GM23248 (cell line): ENCODE measurements around the gene EFCAB6. TPM values are rescaled to one million over a fixed set of nuclear protein-coding genes. Genes with fewer than 3 reads are reported as not detected.

Experiments
- DNase-seq: peaks from one replicate; pipeline ENCODE4 v3.0.0-alpha.2; 2015
- H2AFZ ChIP-seq: fragments of 200-600 bp; sonication (generic); 2 replicates; pipeline ENCODE4 v1.6.1; 2016; ENCODE audit warnings: antibody characterized with exemption
- H3F3A ChIP-seq: fragments of 200-600 bp; sonication (generic); 2 replicates; pipeline ENCODE4 v1.6.1; 2016; ENCODE audit warnings: mild to moderate bottlenecking, antibody characterized with exemption, mixed run types; ENCODE audit not compliant: insufficient read depth
- H3K27ac ChIP-seq: fragments of 200-600 bp; sonication (generic); 2 replicates; pipeline ENCODE4 v1.5.1; 2016; ENCODE audit warnings: mild to moderate bottlenecking
- H3K27me3 ChIP-seq: fragments of 200-600 bp; sonication (generic); replicated peaks from 2 replicates; pipeline ENCODE4 v1.6.1; 2016; ENCODE audit warnings: mild to moderate bottlenecking; ENCODE audit not compliant: insufficient read depth
- H3K36me3 ChIP-seq: fragments of 200-600 bp; sonication (generic); 2 replicates; pipeline ENCODE4 v1.6.1; 2016; ENCODE audit warnings: low read depth, mild to moderate bottlenecking
- H3K4me1 ChIP-seq: fragments of 200-600 bp; sonication (generic); 2 replicates; pipeline ENCODE4 v1.6.1; 2016; ENCODE audit warnings: mild to moderate bottlenecking; ENCODE audit not compliant: insufficient read depth
- H3K4me2 ChIP-seq: fragments of 200-600 bp; sonication (generic); one replicate; pipeline ENCODE4 v1.6.1; 2016; ENCODE audit warnings: mild to moderate bottlenecking; ENCODE audit not compliant: unreplicated experiment
- H3K4me3 ChIP-seq: fragments of 200-600 bp; sonication (generic); 2 replicates; pipeline ENCODE4 v1.5.1; 2016; ENCODE audit warnings: mild to moderate bottlenecking
- H3K79me2 ChIP-seq: fragments of 200-600 bp; sonication (generic); 2 replicates; pipeline ENCODE4 v1.6.1; 2016; ENCODE audit warnings: mild to moderate bottlenecking; ENCODE audit not compliant: insufficient read depth
- H3K9ac ChIP-seq: fragments of 200-600 bp; sonication (generic); 2 replicates; pipeline ENCODE4 v1.6.1; 2016; ENCODE audit warnings: mild to moderate bottlenecking
- H3K9me2 ChIP-seq: fragments of 200-600 bp; sonication (generic); 2 replicates; pipeline ENCODE4 v1.6.1; 2016; ENCODE audit warnings: mixed run types, mild to moderate bottlenecking, moderate library complexity; ENCODE audit not compliant: insufficient read depth
- H3K9me3 ChIP-seq: fragments of 200-600 bp; sonication (generic); one replicate; pipeline ENCODE4 v1.6.1; 2017; ENCODE audit warnings: low read depth
- H4K20me1 ChIP-seq: fragments of 200-600 bp; sonication (generic); 2 replicates; pipeline ENCODE4 v1.6.0; 2016; ENCODE audit not compliant: insufficient read depth
- EZH2 ChIP-seq: fragments of 200-600 bp; sonication (generic); IDR thresholded peaks from 2 replicates; pipeline ENCODE4 v1.6.1; 2018; ENCODE audit warnings: antibody characterized with exemption, mild to moderate bottlenecking; ENCODE audit not compliant: insufficient read depth, poor library complexity, severe bottlenecking
- EZH2phosphoT487 ChIP-seq: fragments of 200-600 bp; sonication (generic); IDR thresholded peaks from 2 replicates; pipeline ENCODE4 v1.6.1; 2018; ENCODE audit warnings: antibody characterized with exemption, moderate library complexity, mild to moderate bottlenecking, low read depth; ENCODE audit not compliant: insufficient read depth
- WGBS, 2 experiments: methylation state at CpG; one replicate each; pipeline ENCODE4 v1.1.6; 2015 to 2017; ENCODE audit warnings: low lambda C conversion rate in 2 of 2, low coverage in 1 of 2; ENCODE audit errors: missing lambda C conversion rate in 2 of 2; 5-methylcytosine and 5-hydroxymethylcytosine counted together
- in situ Hi-C: fragments of 300-500 bp; cut with MboI; formaldehyde crosslinking; loops from 2 replicates; pipeline ENCODE4 v1.15.0; 2020
- polyA plus RNA-seq: library from polyadenylated mRNA; unstranded; fragments of >200 nt; fragmentation: Nextera tagmentation; extraction: Ambion mirVana; gene quantifications from 2 replicates; pipeline ENCODE4 v1.2.1, GENCODE V29; 2016
- total RNA-seq: library from RNA; depleted of rRNA; stranded (reverse); fragments of >200 nt; shearing (Covaris generic); gene quantifications from 2 replicates; pipeline ENCODE4 v1.2.3, GENCODE V29; 2014

Gene EFCAB6
- total and polyA plus RNA-seq, 2 experiments from 2014 or later = 1.5 to 2.1 TPM

GRCh38 chr22:43550024-43550620 lies 262.0 kb downstream of the EFCAB6 start:
- TF ChIP-seq EZH2 (no peak), EZH2phosphoT487 (no peak)

GRCh38 chr22:43546186-43546585 lies 265.9 kb downstream of the EFCAB6 start:
- TF ChIP-seq EZH2phosphoT487 (no peak), EZH2 (no peak)
- 53 to 58% methylated on average over 5 of the region's 5 CpGs for WGBS, 2 experiments
- in situ Hi-C loops = no loop called here

More at GRCh38 chr22:43550024-43550620, 262.0 kb downstream of the EFCAB6 start:
- no peak for DNase-seq
- in situ Hi-C loops = no loop called here
- H3K9ac ChIP-seq = no peak overlapping the region
- H2AFZ ChIP-seq = no peak overlapping the region
- H3K4me3 ChIP-seq = no peak overlapping the region
- no peaks in the 10 kb centered on the region for H3K9me3 ChIP-seq
- no peaks in the 10 kb centered on the region for H3K79me2 ChIP-seq
- no peak overlapping the region for H3K27ac ChIP-seq
- H3K4me2 ChIP-seq = no peak overlapping the region
- H3F3A ChIP-seq = no peaks in the 10 kb centered on the region
- WGBS, 2 experiments = 45 to 57% methylated on average over 14 of the region's 14 CpGs
- no peaks in the 10 kb centered on the region for H3K4me1 ChIP-seq
- no peaks in the 10 kb centered on the region for H3K36me3 ChIP-seq
- H4K20me1 ChIP-seq = no peaks in the 10 kb centered on the region
- no peaks in the 10 kb centered on the region for H3K27me3 ChIP-seq
- H3K9me2 ChIP-seq = no peaks in the 10 kb centered on the region

GRCh38 chr22:43544289-43544673 lies 267.8 kb downstream of the EFCAB6 start:
- WGBS, 2 experiments = 15 to 24% methylated on average over 4 of the region's 4 CpGs
- H3K36me3 ChIP-seq = no peaks in the 10 kb centered on the region
- TF ChIP-seq EZH2phosphoT487 = no peak
- TF ChIP-seq EZH2 = no peak
- H4K20me1 ChIP-seq = no peaks in the 10 kb centered on the region
- H3K79me2 ChIP-seq = no peaks in the 10 kb centered on the region
- no peak overlapping the region for H3K27ac ChIP-seq
- no peak overlapping the region for H3K4me3 ChIP-seq
- H3K27me3 ChIP-seq = no peaks in the 10 kb centered on the region
- H3K9me3 ChIP-seq = no peaks in the 10 kb centered on the region
- no peaks in the 10 kb centered on the region for H3K9me2 ChIP-seq
- no peaks in the 10 kb centered on the region for H3K4me1 ChIP-seq
- in situ Hi-C loops = no loop called here
- H3K4me2 ChIP-seq = no peak overlapping the region
- H2AFZ ChIP-seq = no peak overlapping the region
- DNase-seq = no peak
- no peak overlapping the region for H3K9ac ChIP-seq
- no peaks in the 10 kb centered on the region for H3F3A ChIP-seq

More at GRCh38 chr22:43546186-43546585, 265.9 kb downstream of the EFCAB6 start:
- H3K9ac ChIP-seq = no peak overlapping the region
- no peak overlapping the region for H3K4me2 ChIP-seq
- H3K4me3 ChIP-seq = no peak overlapping the region
- H3K27me3 ChIP-seq = no peaks in the 10 kb centered on the region
- H3F3A ChIP-seq = no peaks in the 10 kb centered on the region
- no peak overlapping the region for H2AFZ ChIP-seq
- no peaks in the 10 kb centered on the region for H4K20me1 ChIP-seq
- H3K79me2 ChIP-seq = no peaks in the 10 kb centered on the region
- no peak overlapping the region for H3K27ac ChIP-seq
- no peaks in the 10 kb centered on the region for H3K36me3 ChIP-seq
- H3K9me2 ChIP-seq = no peaks in the 10 kb centered on the region
- no peaks in the 10 kb centered on the region for H3K9me3 ChIP-seq
- DNase-seq = no peak
- no peaks in the 10 kb centered on the region for H3K4me1 ChIP-seq

GRCh38 chr22:43543522-43544288 lies 268.4 kb downstream of the EFCAB6 start:
- Histone ChIP-seq H3K4me1 (no peaks in the 10 kb centered on the region), H3K27me3 (no peaks in the 10 kb centered on the region), H3K79me2 (no peaks in the 10 kb centered on the region), H3F3A (no peaks in the 10 kb centered on the region), H3K9ac (no peak overlapping the region), H3K27ac (no peak overlapping the region), H2AFZ (no peak overlapping the region), H3K36me3 (no peaks in the 10 kb centered on the region), H4K20me1 (no peaks in the 10 kb centered on the region), H3K9me3 (no peaks in the 10 kb centered on the region), H3K9me2 (no peaks in the 10 kb centered on the region), H3K4me2 (no peak overlapping the region), H3K4me3 (no peak overlapping the region)
- in situ Hi-C loops = no loop called here
- DNase-seq = no peak
- no peak for TF ChIP-seq EZH2phosphoT487
- TF ChIP-seq EZH2 = no peak
- WGBS, 2 experiments = 36 to 54% methylated on average over 10 to 12 of the region's 12 CpGs
